Lung (tissue), 12 donors: Measurements from ENCODE around the gene ALDH1A3. TPM values are rescaled to one million over a fixed set of nuclear protein-coding genes. Genes with fewer than 3 reads are reported as not detected.

Experiments used
- ATAC-seq: fragments of 200-7000 bp; cut with Tn5 transposase; one replicate; pipeline ENCODE4 v1.9.1; 2020; ENCODE audit warnings: moderate number of reproducible peaks; ENCODE audit not compliant: insufficient read depth, low FRiP score
- DNase-seq, 3 donors: peaks; one replicate each; pipeline ENCODE4 v3.0.0-alpha.2; 2013 to 2017
- H3K27ac ChIP-seq, 2 donors: one replicate each; pipeline ENCODE4 v1.5.1; 2013; ENCODE audit warnings: mild to moderate bottlenecking in 2 of 2, moderate library complexity in 2 of 2, control low read depth in 1 of 2, inconsistent platforms in 1 of 2, low read depth in 1 of 2, low read length in 1 of 2
- H3K27me3 ChIP-seq, 3 donors: one replicate each; pipeline ENCODE4 v1.5.1; 2013; ENCODE audit warnings: low read length in 2 of 3; ENCODE audit not compliant: control insufficient read depth in 3 of 3, insufficient read depth in 3 of 3
- H3K36me3 ChIP-seq, 4 donors: one replicate each; pipeline ENCODE4 v1.5.1; 2013; ENCODE audit warnings: low read length in 4 of 4, mild to moderate bottlenecking in 1 of 4, moderate library complexity in 1 of 4; ENCODE audit not compliant: control insufficient read depth in 4 of 4, insufficient read depth in 4 of 4
- H3K4me1 ChIP-seq, 5 donors: one replicate each; pipeline ENCODE4 v1.5.1; 2013; ENCODE audit warnings: low read length in 5 of 5, mild to moderate bottlenecking in 2 of 5, moderate library complexity in 1 of 5; ENCODE audit not compliant: control insufficient read depth in 5 of 5, insufficient read depth in 5 of 5
- H3K4me3 ChIP-seq: one replicate; pipeline ENCODE4 v1.5.1; 2013; ENCODE audit warnings: mild to moderate bottlenecking, control low read depth, moderate library complexity
- H3K9ac ChIP-seq, 2 donors: one replicate each; pipeline ENCODE4 v1.5.1; 2013; ENCODE audit warnings: low read length in 2 of 2, control low read depth in 1 of 2; ENCODE audit not compliant: insufficient read depth in 1 of 2
- H3K9me3 ChIP-seq, 4 donors: one replicate each; pipeline ENCODE4 v1.5.1; 2013; ENCODE audit warnings: low read length in 3 of 4, mild to moderate bottlenecking in 1 of 4, moderate library complexity in 1 of 4; ENCODE audit not compliant: control insufficient read depth in 4 of 4, insufficient read depth in 3 of 4
- CTCF ChIP-seq: IDR thresholded peaks from 2 replicates; pipeline ENCODE4 v1.5.1; 2012; ENCODE audit warnings: mild to moderate bottlenecking; ENCODE audit errors: control extremely low read depth, extremely low read depth
- WGBS, 2 donors: extraction: QIAGEN DNeasy Blood & Tissue Kit; methylation state at CpG; one replicate each; pipeline ENCODE4 v1.1.7; 2013; 5-methylcytosine and 5-hydroxymethylcytosine counted together
- polyA plus RNA-seq, 2 donors: library from polyadenylated mRNA; stranded (reverse); fragments of 200-250 nt; gene quantifications; one replicate each; pipeline ENCODE4 v1.2.1, GENCODE V29; 2013
- total RNA-seq, 2 donors: library from RNA; depleted of rRNA in 1 of 2; stranded (reverse); fragments of >200 nt in 1 of 2; gene quantifications; one replicate each; pipeline ENCODE4 v1.2.1, GENCODE V29; 2014 to 2021
- donor health status: control.
- donor health status: control.
- donor health status: Bipolar disorder and iron deficiency.
- donor health status: healthy.
- donor health status: DM: yes; HTN: yes; CAD: no.

Gene ALDH1A3
- total and polyA plus RNA-seq, 4 donors = 3.0 to 18.7 (median 14.8) TPM

GRCh38 chr15:100833417-100834389, 45.9 kb upstream of the ALDH1A3 start:
- Histone ChIP-seq H3K36me3 (no peaks in the 10 kb centered on the region), H3K27ac (no peak overlapping the region), H3K9ac (no peak overlapping the region), H3K27me3 (no peaks in the 10 kb centered on the region), H3K9me3 (peaks cover 0 to 2% (median 0%) of the 10 kb centered on the region in 4 donors), H3K4me1 (no peaks in the 10 kb centered on the region), H3K4me3 (no peak overlapping the region)
- TF ChIP-seq CTCF = no peak
- DNase-seq (peak in 1 of 3 donors; percentile 14), ATAC-seq (no peak)
- 56 to 67% methylated on average over 11 of the region's 11 CpGs for WGBS, 2 donors

- Histone ChIP-seq H3K27me3 (no peaks in the 10 kb centered on the region), H3K4me3 (no peak overlapping the region), H3K36me3 (no peaks in the 10 kb centered on the region), H3K9ac (no peak overlapping the region), H3K4me1 (no peaks in the 10 kb centered on the region), H3K27ac (no peak overlapping the region), H3K9me3 (peaks cover 0 to 2% (median 0%) of the 10 kb centered on the region in 4 donors)
- WGBS, 2 donors = 52 to 60% methylated on average over 3 of the region's 3 CpGs
- ATAC-seq = no peak
- no peak for DNase-seq
- no peak for TF ChIP-seq CTCF
These were observed 44.9 kb upstream of the ALDH1A3 start for GRCh38 chr15:100834731-100835130.

- Histone ChIP-seq H3K27me3 (no peaks in the 10 kb centered on the region), H3K27ac (no peak overlapping the region), H3K9me3 (peaks cover 0 to 2% (median 0%) of the 10 kb centered on the region in 4 donors), H3K36me3 (no peaks in the 10 kb centered on the region), H3K9ac (no peak overlapping the region), H3K4me3 (no peak overlapping the region), H3K4me1 (no peaks in the 10 kb centered on the region)
- ATAC-seq (no peak), DNase-seq (no peak)
- TF ChIP-seq CTCF = no peak
- 88 to 94% methylated on average over 5 of the region's 5 CpGs for WGBS, 2 donors
These were observed 44.0 kb upstream of the ALDH1A3 start for GRCh38 chr15:100835636-100836035.
